Epithelial cell of proximal tubule (primary cell): ENCODE results near the gene ZDHHC14. TPM values are rescaled to one million over a fixed set of nuclear protein-coding genes. Genes with fewer than 3 reads are reported as not detected.
"Not testable (repeated sequence)": the region's sequence is repeated elsewhere in the genome, so short reads cannot be mapped to it uniquely, and the experiment has no call there.

ENCODE experiments used
- DNase-seq: peaks from one replicate; pipeline ENCODE4 v3.0.0-alpha.2; 2011; ENCODE audit warnings: low read depth
- H3K4me3 ChIP-seq: 2 replicates; pipeline ENCODE4 v1.5.1; 2011; ENCODE audit warnings: low read depth, mild to moderate bottlenecking, low read length
- CTCF ChIP-seq: conservative IDR thresholded peaks from 2 replicates; pipeline ENCODE4 v1.5.1; 2012; ENCODE audit warnings: low read depth, mild to moderate bottlenecking, low read length
- total RNA-seq: library from RNA; depleted of rRNA; stranded (reverse); fragments of >200 nt; gene quantifications from 2 replicates; pipeline ENCODE4 v1.2.3, GENCODE V29; 2015

Gene ZDHHC14
- total RNA-seq, 1 donor from 2014 or later = 21.4 TPM

- H3K4me3 ChIP-seq = no peak overlapping the region
- TF ChIP-seq CTCF = no peak
- DNase-seq = no peak
These were observed 314.5 kb downstream of the ZDHHC14 start for GRCh38 chr6:157695301-157696040.

DNA sequence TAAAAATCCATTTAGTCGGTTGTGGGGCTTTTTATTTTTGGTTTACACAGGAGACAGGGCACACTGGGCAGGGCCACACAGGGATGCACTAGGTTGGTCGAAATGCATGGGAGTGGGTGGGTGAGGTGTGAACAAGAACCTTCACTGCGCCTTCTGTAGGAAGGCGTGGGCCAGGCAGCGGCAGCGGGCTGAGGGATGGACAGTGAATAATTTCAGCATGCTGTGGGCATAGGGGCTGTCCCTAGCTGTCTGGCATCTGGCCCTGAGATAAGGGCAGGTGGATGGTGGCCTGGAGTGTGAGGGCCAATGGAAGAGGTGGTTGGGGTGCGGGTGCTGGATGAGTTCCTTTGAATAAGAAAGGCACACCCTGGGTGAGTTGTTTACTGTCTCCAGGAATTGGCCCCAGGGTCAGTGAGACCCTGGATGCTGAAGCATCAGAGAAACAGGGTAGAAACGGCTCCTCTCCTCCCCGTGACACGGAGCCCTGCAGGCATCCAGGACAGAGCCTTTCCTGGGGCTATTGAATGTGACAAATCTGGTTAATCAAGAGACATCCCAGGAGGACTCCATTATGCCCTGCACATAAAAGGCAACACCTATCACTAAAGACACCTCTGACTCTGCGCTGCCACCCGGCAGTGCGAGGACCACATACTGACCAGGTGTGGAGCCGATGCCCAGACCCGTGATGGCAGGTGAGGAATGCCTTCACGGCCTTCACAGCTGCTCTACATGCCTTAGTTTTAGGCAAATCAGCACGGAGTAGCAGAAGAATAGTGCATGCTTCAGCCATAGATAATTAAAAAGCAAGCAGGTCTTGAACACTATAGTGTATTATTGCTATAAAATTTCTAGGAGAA lies 319.0 kb downstream of the ZDHHC14 start:
- no peak for DNase-seq
- no peak for TF ChIP-seq CTCF
- H3K4me3 ChIP-seq = no peak overlapping the region

DNA sequence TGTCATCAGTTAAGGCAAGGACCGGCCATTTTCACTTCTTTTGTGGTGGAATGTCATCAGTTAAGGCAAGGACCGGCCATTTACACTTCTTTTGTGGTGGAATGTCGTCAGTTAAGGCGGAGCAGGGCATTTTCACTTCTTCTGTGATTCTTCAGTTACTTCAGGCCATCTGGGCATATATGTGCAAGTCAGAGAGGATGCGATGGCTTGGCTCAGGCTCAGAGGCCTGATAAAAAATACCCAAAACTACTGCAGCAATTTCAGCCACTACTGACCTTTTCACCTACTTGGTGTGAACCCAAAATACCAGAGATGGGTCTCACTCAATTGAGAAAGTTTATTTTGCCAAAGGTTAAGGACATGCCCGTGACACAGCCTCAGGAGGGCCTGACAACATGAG lies 325.4 kb downstream of the ZDHHC14 start:
- not testable (repeated sequence) for H3K4me3 ChIP-seq, DNase-seq

GRCh38 chr6:157706883-157707282 lies 325.9 kb downstream of the ZDHHC14 start:
- no peak for DNase-seq
- no peak for TF ChIP-seq CTCF
- H3K4me3 ChIP-seq = no peak overlapping the region

DNA sequence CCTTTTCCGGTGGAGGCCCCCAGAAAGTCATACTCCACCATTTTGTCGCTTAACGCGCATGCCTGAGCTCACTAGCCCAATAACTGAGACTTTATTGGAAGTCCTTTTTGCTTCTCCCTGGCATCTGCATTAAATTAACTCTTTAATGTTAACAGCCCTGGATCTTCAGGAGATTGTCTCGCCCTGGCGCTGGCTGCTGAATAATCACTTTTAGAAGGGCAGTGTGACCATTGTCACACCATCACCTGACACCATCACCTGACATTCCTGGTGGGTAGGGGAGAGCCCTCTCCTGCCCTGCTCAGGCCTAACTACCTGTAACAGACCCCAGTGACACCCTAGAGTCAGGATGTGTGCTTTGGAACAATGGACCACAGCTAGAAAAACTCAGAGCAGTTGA lies 326.6 kb downstream of the ZDHHC14 start:
- no peak for TF ChIP-seq CTCF

GRCh38 chr6:157708239-157708638 lies 327.2 kb downstream of the ZDHHC14 start:
- TF ChIP-seq CTCF = no peak
- no peak overlapping the region for H3K4me3 ChIP-seq
- DNase-seq = no peak

More for the DNA sequence above, 326.6 kb downstream of the ZDHHC14 start:
- no peak for DNase-seq
- H3K4me3 ChIP-seq = no peak overlapping the region

- no peak overlapping the region for H3K4me3 ChIP-seq
- TF ChIP-seq CTCF = no peak
- no peak for DNase-seq
These were observed 327.9 kb downstream of the ZDHHC14 start for GRCh38 chr6:157708933-157709332.
